ENCODE results near the gene TMEM220. TPM values are rescaled to one million over a fixed set of nuclear protein-coding genes. Genes with fewer than 3 reads are reported as not detected.

Gene TMEM220
- total RNA-seq (2014; rRNA removed; shearing (Covaris generic)), result 0.54 and 5.6 TPM in 2 replicates
- polyA plus RNA-seq (2016; fragmentation: Nextera tagmentation; extraction: Ambion mirVana), result 8.0 and 9.5 TPM in 2 replicates

DNA sequence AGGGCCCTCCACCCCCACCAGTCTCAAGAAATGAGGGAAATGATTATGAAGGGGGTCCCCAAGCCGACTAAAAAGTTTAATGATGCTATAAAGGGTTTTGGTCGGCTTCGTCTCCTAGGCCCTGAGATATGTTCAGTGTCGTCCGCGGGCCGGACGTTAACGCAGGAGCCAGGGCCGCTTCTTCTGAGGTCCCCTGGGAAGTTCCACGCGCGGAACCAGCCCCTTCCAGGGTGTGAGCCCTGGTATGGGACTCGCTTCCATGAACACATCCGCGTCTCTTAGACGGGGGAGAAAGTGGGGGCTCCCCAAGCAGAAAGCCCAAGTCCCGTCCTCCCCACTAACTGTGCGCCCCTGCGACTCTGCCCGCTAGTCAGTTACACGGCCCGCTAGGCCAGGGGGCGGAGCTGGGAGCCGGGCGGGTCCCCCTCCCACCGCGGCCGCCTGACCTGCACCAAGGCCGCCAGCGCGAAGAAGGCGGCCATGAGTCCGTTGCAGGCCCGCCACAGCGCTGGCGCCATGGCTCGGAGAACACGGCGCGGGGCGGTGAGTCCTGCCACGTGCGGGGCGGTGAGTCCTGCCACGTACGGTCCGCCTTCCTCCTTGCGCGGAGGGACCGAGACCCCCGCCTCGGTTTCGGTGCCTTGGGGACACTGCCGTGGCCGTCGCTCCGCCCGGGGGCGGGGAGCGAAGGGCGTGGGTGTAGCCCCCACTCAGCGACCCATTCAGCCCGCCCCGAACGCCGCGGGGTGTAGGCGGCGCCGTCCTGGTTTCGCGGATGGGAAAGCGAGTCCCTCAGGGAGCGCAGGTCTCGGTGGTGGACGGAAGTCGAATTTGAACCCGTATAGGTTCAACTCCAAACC lies at the start of gene TMEM220:
TSS of gene TMEM220 (minus strand) at position 690 of the 860 bp plus-strand sequence. CDS start at position 518, 172 bp downstream.
- no peaks in the 10 kb centered on the region for H4K20me1 ChIP-seq (ENCODE audit: insufficient read depth)
- H3K4me3 ChIP-seq, result peak within 1 kb of the TSS; percentile 78
- peak within 1 kb of the TSS; percentile 92 for H3K9ac ChIP-seq
- H3K36me3 ChIP-seq (ENCODE audit: low read depth), result no peaks in the 10 kb centered on the region
- peak within 1 kb of the TSS; percentile 89 for H2AFZ ChIP-seq
- DNase-seq, result peak; percentile 89
- H3F3A ChIP-seq (ENCODE audit: insufficient read depth), result 0 out of 2 replicates have a peak, but pooled peaks cover 8% of the 10 kb centered on the region
- H3K27ac ChIP-seq, result peak within 1 kb of the TSS; percentile 84
- H3K79me2 ChIP-seq (ENCODE audit: insufficient read depth), result no peaks in the 10 kb centered on the region
- no peaks in the 10 kb centered on the region for H3K9me3 ChIP-seq (ENCODE audit: low read depth)
- peak within 1 kb of the TSS; percentile 82 for H3K4me2 ChIP-seq (ENCODE audit: unreplicated experiment)
- TF ChIP-seq EZH2 (IDR thresholded peaks at IDR 0.05; ENCODE audit: insufficient read depth, poor library complexity, severe bottlenecking) (no peak), EZH2phosphoT487 (IDR thresholded peaks at IDR 0.05; ENCODE audit: insufficient read depth, low read depth) (no peak)
- in situ Hi-C loops (cut with MboI), result no loop called here
- WGBS, 2 experiments (ENCODE audit: low coverage in 1 of 2, low lambda C conversion rate in 2 of 2, missing lambda C conversion rate in 2 of 2), result 1 to 3% methylated on average over 71 to 75 of the region's 79 CpGs
- H3K4me1 ChIP-seq (ENCODE audit: insufficient read depth), result peaks cover 10% of the 10 kb centered on the region
- no peaks in the 10 kb centered on the region for H3K9me2 ChIP-seq (ENCODE audit: insufficient read depth)
- H3K27me3 ChIP-seq (replicated peaks; ENCODE audit: insufficient read depth), result no peaks in the 10 kb centered on the region

DNA sequence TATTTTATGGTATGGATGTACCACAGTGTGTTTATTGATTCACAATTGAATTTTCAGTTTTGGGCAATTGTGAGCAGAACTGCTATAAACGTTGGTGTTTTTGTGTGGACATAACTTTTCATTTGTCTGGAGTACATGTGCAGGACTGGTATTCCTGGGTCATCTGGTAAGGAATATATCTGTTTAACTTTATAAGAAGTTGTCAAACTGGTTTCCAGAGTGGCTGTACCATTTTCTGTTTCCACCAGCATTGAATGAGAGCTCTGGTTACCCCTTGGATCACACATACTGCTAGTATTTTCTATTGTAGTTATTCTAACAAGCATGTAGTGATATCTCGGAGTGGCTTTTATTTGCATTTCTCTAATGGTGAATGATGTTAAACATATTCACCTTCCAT lies 49.8 kb upstream of the TMEM220 start:
- in situ Hi-C loops (cut with MboI), result no loop called here
- Histone ChIP-seq H3K27ac (no peak overlapping the region), H3K79me2 (ENCODE audit: insufficient read depth) (no peaks in the 10 kb centered on the region)

DNA sequence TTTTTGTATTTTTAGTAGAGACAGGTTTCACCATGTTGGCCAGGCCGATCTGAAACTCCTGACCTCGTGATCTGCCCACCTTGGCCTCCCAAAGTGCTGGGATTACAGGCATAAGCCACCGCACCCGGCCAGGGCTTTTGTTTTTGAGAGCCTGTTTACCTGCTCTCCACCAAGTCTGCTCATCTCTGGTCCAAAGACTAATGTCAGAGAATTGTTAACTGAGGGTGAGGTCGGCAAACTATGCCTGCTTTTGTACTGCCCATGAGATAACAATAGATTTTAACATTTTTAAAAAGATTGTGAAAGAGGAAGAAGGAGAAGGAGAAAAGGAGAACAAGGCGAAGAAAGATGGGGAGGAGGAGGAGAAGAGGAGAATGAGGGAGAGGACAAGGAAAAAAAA lies 48.1 kb upstream of the TMEM220 start:
- no peak overlapping the region for H3K9ac ChIP-seq
- no peaks in the 10 kb centered on the region for H3K9me2 ChIP-seq (ENCODE audit: insufficient read depth)
- H3K27ac ChIP-seq, result no peak overlapping the region
- in situ Hi-C loops (cut with MboI), result no loop called here
- no peaks in the 10 kb centered on the region for H3K9me3 ChIP-seq (ENCODE audit: low read depth)
- no peak overlapping the region for H3K4me3 ChIP-seq
- WGBS, 2 experiments (ENCODE audit: low coverage in 1 of 2, low lambda C conversion rate in 2 of 2, missing lambda C conversion rate in 2 of 2), result 58 to 63% methylated on average over 6 of the region's 6 CpGs
- H3F3A ChIP-seq (ENCODE audit: insufficient read depth), result no peaks in the 10 kb centered on the region
- H3K4me2 ChIP-seq (ENCODE audit: unreplicated experiment), result no peak overlapping the region
- TF ChIP-seq EZH2 (IDR thresholded peaks at IDR 0.05; ENCODE audit: insufficient read depth, poor library complexity, severe bottlenecking) (no peak), EZH2phosphoT487 (IDR thresholded peaks at IDR 0.05; ENCODE audit: insufficient read depth, low read depth) (no peak)
- H3K36me3 ChIP-seq (ENCODE audit: low read depth), result no peaks in the 10 kb centered on the region
- no peaks in the 10 kb centered on the region for H4K20me1 ChIP-seq (ENCODE audit: insufficient read depth)
- H3K79me2 ChIP-seq (ENCODE audit: insufficient read depth), result no peaks in the 10 kb centered on the region
- no peaks in the 10 kb centered on the region for H3K27me3 ChIP-seq (replicated peaks; ENCODE audit: insufficient read depth)
- H3K4me1 ChIP-seq (ENCODE audit: insufficient read depth), result no peaks in the 10 kb centered on the region
- no peak overlapping the region for H2AFZ ChIP-seq
- DNase-seq, result no peak

More for the DNA sequence above, 49.8 kb upstream of the TMEM220 start:
- Histone ChIP-seq H3F3A (ENCODE audit: insufficient read depth) (no peaks in the 10 kb centered on the region), H3K36me3 (ENCODE audit: low read depth) (no peaks in the 10 kb centered on the region), H3K4me1 (ENCODE audit: insufficient read depth) (no peaks in the 10 kb centered on the region), H3K9ac (no peak overlapping the region), H2AFZ (no peak overlapping the region), H3K27me3 (replicated peaks; ENCODE audit: insufficient read depth) (no peaks in the 10 kb centered on the region), H3K9me3 (ENCODE audit: low read depth) (no peaks in the 10 kb centered on the region), H3K4me2 (ENCODE audit: unreplicated experiment) (no peak overlapping the region), H3K9me2 (ENCODE audit: insufficient read depth) (no peaks in the 10 kb centered on the region), H4K20me1 (ENCODE audit: insufficient read depth) (no peaks in the 10 kb centered on the region), H3K4me3 (no peak overlapping the region)
- TF ChIP-seq EZH2phosphoT487 (IDR thresholded peaks at IDR 0.05; ENCODE audit: insufficient read depth, low read depth) (no peak), EZH2 (IDR thresholded peaks at IDR 0.05; ENCODE audit: insufficient read depth, poor library complexity, severe bottlenecking) (no peak)
- no peak for DNase-seq
- WGBS, 2 experiments (ENCODE audit: low coverage in 1 of 2, low lambda C conversion rate in 2 of 2, missing lambda C conversion rate in 2 of 2), result 32 to 49% methylated on average over 2 of the region's 2 CpGs

DNA sequence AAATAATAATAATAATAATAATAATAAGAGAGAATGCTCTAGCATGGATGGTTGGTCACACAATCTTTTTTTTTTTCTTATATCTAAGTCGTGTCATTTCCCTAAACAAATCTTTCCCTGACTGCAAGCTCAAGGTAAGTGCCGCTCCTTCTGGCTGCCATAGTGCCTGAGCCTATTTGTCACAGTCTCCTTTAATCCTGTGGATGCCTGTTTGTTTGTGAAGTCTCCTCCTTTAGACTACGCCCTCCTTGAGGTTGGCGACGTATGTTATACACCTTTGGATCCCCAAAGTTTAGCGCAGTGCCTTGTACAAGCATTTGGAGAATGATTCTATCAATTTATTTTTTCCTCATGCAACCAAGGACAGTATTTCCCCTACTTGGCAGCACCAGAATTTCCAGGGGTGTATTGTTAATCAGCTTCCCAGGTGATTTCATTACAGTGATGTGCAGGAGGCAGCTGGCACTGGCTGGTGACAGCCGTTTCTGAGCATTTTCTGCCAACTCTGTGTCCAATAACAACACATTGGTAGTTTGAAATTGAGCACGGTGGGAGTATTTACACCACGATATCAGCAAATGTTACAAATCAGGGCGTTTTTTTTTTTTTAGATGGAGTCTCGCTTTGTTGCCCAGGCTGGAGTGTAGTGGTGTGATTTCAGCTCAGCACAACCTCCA lies 47.4 kb upstream of the TMEM220 start:
- Histone ChIP-seq H4K20me1 (ENCODE audit: insufficient read depth) (no peaks in the 10 kb centered on the region), H3K27ac (no peak overlapping the region), H3F3A (ENCODE audit: insufficient read depth) (no peaks in the 10 kb centered on the region), H3K9me3 (ENCODE audit: low read depth) (no peaks in the 10 kb centered on the region), H3K4me1 (ENCODE audit: insufficient read depth) (no peaks in the 10 kb centered on the region), H2AFZ (no peak overlapping the region), H3K9ac (no peak overlapping the region), H3K36me3 (ENCODE audit: low read depth) (no peaks in the 10 kb centered on the region), H3K9me2 (ENCODE audit: insufficient read depth) (no peaks in the 10 kb centered on the region), H3K27me3 (replicated peaks; ENCODE audit: insufficient read depth) (no peaks in the 10 kb centered on the region), H3K4me2 (ENCODE audit: unreplicated experiment) (no peak overlapping the region), H3K79me2 (ENCODE audit: insufficient read depth) (no peaks in the 10 kb centered on the region), H3K4me3 (no peak overlapping the region)
- in situ Hi-C loops (cut with MboI), result no loop called here
- no peak for DNase-seq
- TF ChIP-seq EZH2 (IDR thresholded peaks at IDR 0.05; ENCODE audit: insufficient read depth, poor library complexity, severe bottlenecking) (no peak), EZH2phosphoT487 (IDR thresholded peaks at IDR 0.05; ENCODE audit: insufficient read depth, low read depth) (no peak)
- WGBS, 2 experiments (ENCODE audit: low coverage in 1 of 2, low lambda C conversion rate in 2 of 2, missing lambda C conversion rate in 2 of 2), result 59 to 64% methylated on average over 11 of the region's 11 CpGs

Data from GM23248 (cell line).